HepG2 (cell line): ENCODE measurements around the gene TTLL1. TPM values are rescaled to one million over a fixed set of nuclear protein-coding genes. Genes with fewer than 3 reads are reported as not detected.
"Not testable (repeated sequence)": the region's sequence is repeated elsewhere in the genome, so short reads cannot be mapped to it uniquely, and the experiment has no call there.

ENCODE experiments used
- ARID2 ChIP-seq: sonication (generic); formaldehyde crosslinking; IDR thresholded peaks from 2 replicates; pipeline ENCODE4 v1.8.1; 2022; ENCODE audit warnings: mild to moderate bottlenecking, missing genetic modification reagents, borderline replicate concordance
- CREM ChIP-seq, 2 experiments: sonication (generic) in 1 of 2; formaldehyde crosslinking in 1 of 2; IDR thresholded peaks; 2 replicates each; pipeline versions ENCODE4 v1.4.0 to v1.6.1; 2016 to 2020; ENCODE audit warnings: antibody characterized with exemption in 1 of 2, mild to moderate bottlenecking in 1 of 2, missing genetic modification reagents in 1 of 2
- ELF3 ChIP-seq: IDR thresholded peaks from 2 replicates; pipeline ENCODE4 v1.6.1; 2016; ENCODE audit warnings: missing genetic modification reagents, missing compliant biosample characterization
- JUNB ChIP-seq: sonication (generic); formaldehyde crosslinking; IDR thresholded peaks from 2 replicates; pipeline ENCODE4 v1.8.0; 2022; ENCODE audit warnings: missing genetic modification reagents, mild to moderate bottlenecking, borderline replicate concordance
- LCORL ChIP-seq, 2 experiments: fragments of 450-650 bp in 1 of 2; sonication (generic) in 1 of 2; formaldehyde crosslinking in 1 of 2; IDR thresholded peaks; 2 replicates each; pipeline versions ENCODE4 v1.5.0 to v1.6.1; 2017 to 2020; ENCODE audit warnings: antibody characterized with exemption in 1 of 2, missing genetic modification reagents in 1 of 2
- MNT ChIP-seq: fragments of 450-650 bp; IDR thresholded peaks from 2 replicates; pipeline ENCODE4 v1.6.1; 2016
- MYPOP ChIP-seq: sonication (generic); formaldehyde crosslinking; IDR thresholded peaks from 2 replicates; pipeline ENCODE4 v1.8.1; 2023; ENCODE audit warnings: mild to moderate bottlenecking, moderate library complexity, missing genetic modification reagents
- NCOA2 ChIP-seq: sonication (generic); formaldehyde crosslinking; IDR thresholded peaks from 2 replicates; pipeline ENCODE4 v1.8.0; 2022; ENCODE audit warnings: inconsistent platforms
- NR2C2 ChIP-seq: sonication (generic); formaldehyde crosslinking; IDR thresholded peaks from 2 replicates; pipeline ENCODE4 v1.4.0; 2020; ENCODE audit warnings: missing genetic modification reagents, mild to moderate bottlenecking, moderate library complexity, borderline replicate concordance
- NR2F1 ChIP-seq, 2 experiments: fragments of 450-650 bp in 1 of 2; formaldehyde crosslinking in 1 of 2; IDR thresholded peaks; 2 replicates each; pipeline versions ENCODE4 v1.5.0 to v1.6.1; 2016 to 2020; ENCODE audit warnings: mild to moderate bottlenecking in 1 of 2, missing compliant biosample characterization in 1 of 2, missing genetic modification reagents in 1 of 2, moderate library complexity in 1 of 2
- NR2F6 ChIP-seq, 2 experiments: IDR thresholded peaks; 2 replicates each; pipeline ENCODE4 v1.6.1; 2016; ENCODE audit warnings: antibody characterized with exemption in 1 of 2, mild to moderate bottlenecking in 1 of 2
- RAD51 ChIP-seq: fragments of 450-650 bp; IDR thresholded peaks from 2 replicates; pipeline ENCODE4 v1.6.1; 2016; ENCODE audit warnings: borderline replicate concordance
- SAP130 ChIP-seq: IDR thresholded peaks from 2 replicates; pipeline ENCODE4 v1.6.1; 2016; ENCODE audit warnings: low read depth
- polyA plus RNA-seq, 8 experiments: library from polyadenylated mRNA; depleted of rRNA in 3 of 8; stranded (reverse) in 7 of 8; unstranded in 1 of 8; fragments of >200 nt; fragmentation: Illumina TruSeq in 4 of 8; extraction: Trizol in 4 of 8; gene quantifications; 2 replicates each; pipeline versions ENCODE4 v1.2.1 to v1.2.3, GENCODE V29; 2011 to 2016; ENCODE audit warnings: low read depth in 4 of 8, missing spikeins in 1 of 8, mixed read lengths in 1 of 8; ENCODE audit not compliant: insufficient read depth in 1 of 8
- total RNA-seq, 5 experiments: library from RNA; depleted of rRNA; stranded (reverse); fragments of >200 nt; fragmentation: Illumina TruSeq; extraction: Trizol; gene quantifications; 2 replicates each; pipeline ENCODE4 v1.2.3, GENCODE V29; 2016; ENCODE audit warnings: low read depth in 1 of 5
- TF ChIP-seq, protein P1 (sequence below): sonication (generic); formaldehyde crosslinking; IDR thresholded peaks from 2 replicates; pipeline ENCODE4 v1.5.0; 2020; ENCODE audit warnings: mild to moderate bottlenecking, missing genetic modification reagents, borderline replicate concordance
- TF ChIP-seq, protein P2 (sequence below), 2 experiments: sonication (generic) in 1 of 2; formaldehyde crosslinking in 1 of 2; IDR thresholded peaks; 2 replicates each; pipeline versions ENCODE4 v1.4.0 to v1.6.1; 2018 to 2020; ENCODE audit warnings: missing genetic modification reagents in 2 of 2, borderline replicate concordance in 1 of 2, low read depth in 1 of 2, mild to moderate bottlenecking in 1 of 2, missing biosample characterization in 1 of 2
- TF ChIP-seq, protein P3 (sequence below): sonication (generic); formaldehyde crosslinking; IDR thresholded peaks from 2 replicates; pipeline ENCODE4 v1.9.0; 2022; ENCODE audit warnings: missing genetic modification reagents, mild to moderate bottlenecking, borderline replicate concordance

Gene TTLL1
- total and polyA plus RNA-seq, 2 of the 13 experiments (the other 11 are each of a cell fraction or from before 2014, with no cell fraction given), result 1.6 to 5.3 TPM

- TF ChIP-seq ARID2 (CRISPR knock-in tag) (0 out of 2 replicates have a peak, but pooled peaks have one; percentile 21), MYPOP (CRISPR knock-in tag) (0 out of 2 replicates have a peak, but pooled peaks have one; percentile 52), NR2F1 (CRISPR knock-in tag; IDR thresholded peaks at IDR 0.05) (peak; percentile 16 to 70; a peak in 2 of 4 replicates), NR2F6 (IDR thresholded peaks at IDR 0.05) (peak; percentile 88), NR2F6 (CRISPR knock-in tag; IDR thresholded peaks at IDR 0.05) (peak; percentile 89), RAD51 (peak; percentile 82), JUNB (CRISPR knock-in tag) (peak; percentile 86; the same call in 1 of the 2 replicates), NR2C2 (CRISPR knock-in tag) (peak; percentile 61; the same call in 1 of the 2 replicates), MNT (peak; percentile 43), CREM (IDR thresholded peaks at IDR 0.05) (peak; percentile 56; the same call in 1 of the 2 replicates), LCORL (CRISPR knock-in tag; IDR thresholded peaks at IDR 0.05) (peak; percentile 57; the same call in 1 of the 2 replicates), NCOA2 (CRISPR knock-in tag) (peak; percentile 73; the same call in 1 of the 2 replicates), SAP130 (peak; percentile 68), ELF3 (peak; percentile 48; the same call in 1 of the 2 replicates)
- TF ChIP-seq, protein P1, sequence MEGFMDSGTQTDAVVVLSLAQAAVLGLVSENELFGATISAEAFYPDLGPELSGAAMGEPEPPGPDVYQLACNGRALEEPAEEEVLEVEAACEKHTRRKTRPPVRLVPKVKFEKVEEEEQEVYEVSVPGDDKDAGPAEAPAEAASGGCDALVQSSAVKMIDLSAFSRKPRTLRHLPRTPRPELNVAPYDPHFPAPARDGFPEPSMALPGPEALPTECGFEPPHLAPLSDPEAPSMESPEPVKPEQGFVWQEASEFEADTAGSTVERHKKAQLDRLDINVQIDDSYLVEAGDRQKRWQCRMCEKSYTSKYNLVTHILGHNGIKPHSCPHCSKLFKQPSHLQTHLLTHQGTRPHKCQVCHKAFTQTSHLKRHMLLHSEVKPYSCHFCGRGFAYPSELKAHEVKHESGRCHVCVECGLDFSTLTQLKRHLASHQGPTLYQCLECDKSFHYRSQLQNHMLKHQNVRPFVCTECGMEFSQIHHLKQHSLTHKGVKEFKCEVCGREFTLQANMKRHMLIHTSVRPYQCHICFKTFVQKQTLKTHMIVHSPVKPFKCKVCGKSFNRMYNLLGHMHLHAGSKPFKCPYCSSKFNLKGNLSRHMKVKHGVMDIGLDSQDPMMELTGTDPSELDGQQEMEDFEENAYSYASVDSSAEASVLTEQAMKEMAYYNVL, result peak; percentile 14; the same call in 1 of the 2 replicates
- TF ChIP-seq, protein P2, sequence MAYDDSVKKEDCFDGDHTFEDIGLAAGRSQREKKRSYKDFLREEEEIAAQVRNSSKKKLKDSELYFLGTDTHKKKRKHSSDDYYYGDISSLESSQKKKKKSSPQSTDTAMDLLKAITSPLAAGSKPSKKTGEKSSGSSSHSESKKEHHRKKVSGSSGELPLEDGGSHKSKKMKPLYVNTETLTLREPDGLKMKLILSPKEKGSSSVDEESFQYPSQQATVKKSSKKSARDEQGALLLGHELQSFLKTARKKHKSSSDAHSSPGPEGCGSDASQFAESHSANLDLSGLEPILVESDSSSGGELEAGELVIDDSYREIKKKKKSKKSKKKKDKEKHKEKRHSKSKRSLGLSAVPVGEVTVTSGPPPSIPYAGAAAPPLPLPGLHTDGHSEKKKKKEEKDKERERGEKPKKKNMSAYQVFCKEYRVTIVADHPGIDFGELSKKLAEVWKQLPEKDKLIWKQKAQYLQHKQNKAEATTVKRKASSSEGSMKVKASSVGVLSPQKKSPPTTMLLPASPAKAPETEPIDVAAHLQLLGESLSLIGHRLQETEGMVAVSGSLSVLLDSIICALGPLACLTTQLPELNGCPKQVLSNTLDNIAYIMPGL (CRISPR knock-in tag; IDR thresholded peaks at IDR 0.05; ENCODE audit: borderline replicate concordance in 1 of 2, low read depth in 1 of 2), result 0 out of 4 replicates have a peak, but pooled peaks of 1 of the 2 experiments have one; percentile 25
- TF ChIP-seq CREM (CRISPR knock-in tag; IDR thresholded peaks at IDR 0.05); LCORL (IDR thresholded peaks at IDR 0.05): not testable (repeated sequence)
- TF ChIP-seq, protein P3, sequence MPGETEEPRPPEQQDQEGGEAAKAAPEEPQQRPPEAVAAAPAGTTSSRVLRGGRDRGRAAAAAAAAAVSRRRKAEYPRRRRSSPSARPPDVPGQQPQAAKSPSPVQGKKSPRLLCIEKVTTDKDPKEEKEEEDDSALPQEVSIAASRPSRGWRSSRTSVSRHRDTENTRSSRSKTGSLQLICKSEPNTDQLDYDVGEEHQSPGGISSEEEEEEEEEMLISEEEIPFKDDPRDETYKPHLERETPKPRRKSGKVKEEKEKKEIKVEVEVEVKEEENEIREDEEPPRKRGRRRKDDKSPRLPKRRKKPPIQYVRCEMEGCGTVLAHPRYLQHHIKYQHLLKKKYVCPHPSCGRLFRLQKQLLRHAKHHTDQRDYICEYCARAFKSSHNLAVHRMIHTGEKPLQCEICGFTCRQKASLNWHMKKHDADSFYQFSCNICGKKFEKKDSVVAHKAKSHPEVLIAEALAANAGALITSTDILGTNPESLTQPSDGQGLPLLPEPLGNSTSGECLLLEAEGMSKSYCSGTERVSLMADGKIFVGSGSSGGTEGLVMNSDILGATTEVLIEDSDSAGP (CRISPR knock-in tag), result 0 out of 2 replicates have a peak, but pooled peaks have one; percentile 26
These were observed 14.9 kb upstream of the TTLL1 start (continued) for GRCh38 chr22:43104056-43104625.
